HepG2 (cell line): ENCODE results near the gene RHBDD1. TPM values are rescaled to one million over a fixed set of nuclear protein-coding genes. Genes with fewer than 3 reads are reported as not detected.

ENCODE experiments used
- ATAC-seq: fragments of 200-7000 bp; cut with Tn5 transposase; 3 replicates; pipeline ENCODE4 v1.9.1; 2020; ENCODE audit warnings: mild to moderate bottlenecking, moderate library complexity
- BruUV-seq: library from RNA; stranded (reverse); fragments of 400-500 nt; replicated peaks from 2 replicates; lab custom pipeline; 2021; lab: Mats Ljungman, UMichigan
- CTCF ChIA-PET: fragments of 300-600 bp; formaldehyde crosslinking; extraction: SDS; loops from one replicate; lab custom pipeline; 2021; ENCODE audit warnings: low total read pairs, inconsistent platforms, low intra/inter-chr PET ratio; lab: Yijun Ruan, JAX
- POLR2A ChIA-PET: fragments of 350-600 bp; sonication (Branson Sonifier 250); formaldehyde crosslinking; loops from one replicate; lab custom pipeline; 2020; ENCODE audit warnings: antibody characterized with exemption, inconsistent platforms; lab: Yijun Ruan, JAX
- DNase-seq: peaks from one replicate; pipeline ENCODE4 v3.0.0-alpha.2; 2015; ENCODE audit warnings: low spot score
- FAIRE-seq: peaks from 3 replicates; lab custom pipeline; 2011; peaks lifted over from hg19 to GRCh38; lab: Jason Lieb, UNC
- H2AFZ ChIP-seq: one replicate; pipeline ENCODE4 v1.6.1; 2011; ENCODE audit warnings: low read length, inconsistent platforms
- H3K27ac ChIP-seq: fragments of 300-600 bp; 3 replicates; pipeline ENCODE4 v1.8.0; 2011; ENCODE audit warnings: mixed run types, mild to moderate bottlenecking, mixed read lengths, low read length, inconsistent platforms; ENCODE audit not compliant: insufficient read depth; ENCODE audit errors: extremely low read length
- H3K27me3 ChIP-seq, 2 experiments: fragments of 200-600 bp in 1 of 2; 2 replicates in 1 of 2; 3 replicates in 1 of 2; pipeline versions ENCODE4 v1.6.0 to v1.8.0; 2011; ENCODE audit warnings: low read length in 2 of 2, mild to moderate bottlenecking in 2 of 2, moderate library complexity in 2 of 2, inconsistent platforms in 1 of 2; ENCODE audit not compliant: insufficient read depth in 2 of 2, control insufficient read depth in 1 of 2
- H3K36me3 ChIP-seq, 2 experiments: fragments of 200-600 bp in 1 of 2; replicated peaks in 1 of 2; 2 replicates in 1 of 2; 3 replicates in 1 of 2; pipeline versions ENCODE4 v1.5.1 to v1.8.0; 2011; ENCODE audit warnings: low read length in 2 of 2, inconsistent platforms in 1 of 2; ENCODE audit not compliant: insufficient read depth in 2 of 2, control insufficient read depth in 1 of 2
- H3K4me1 ChIP-seq: 2 replicates; pipeline ENCODE4 v1.5.1; 2012; ENCODE audit warnings: low read length, inconsistent platforms; ENCODE audit not compliant: insufficient read depth
- H3K4me2 ChIP-seq: 2 replicates; pipeline ENCODE4 v1.6.0; 2011; ENCODE audit warnings: low read depth, low read length, inconsistent platforms
- H3K4me3 ChIP-seq, 3 experiments: fragments of 200-600 bp in 1 of 3; sonication (generic), shearing (Covaris generic) in 1 of 3; replicated peaks in 1 of 3; 2 replicates each; pipeline ENCODE4 v1.5.1; 2011 to 2016; ENCODE audit warnings: low read length in 3 of 3, inconsistent platforms in 2 of 3, low read depth in 2 of 3, mild to moderate bottlenecking in 2 of 3, control low read depth in 1 of 3, mixed read lengths in 1 of 3; ENCODE audit not compliant: insufficient read depth in 1 of 3
- H3K79me2 ChIP-seq: one replicate; pipeline ENCODE4 v1.6.1; 2011; ENCODE audit warnings: low read length, inconsistent platforms; ENCODE audit not compliant: insufficient read depth
- H3K9ac ChIP-seq: 2 replicates; pipeline ENCODE4 v1.6.0; 2011; ENCODE audit warnings: mild to moderate bottlenecking, low read depth, low read length, inconsistent platforms; ENCODE audit not compliant: insufficient read depth
- H3K9me3 ChIP-seq: 2 replicates; pipeline ENCODE4 v1.5.1; 2012; ENCODE audit warnings: mild to moderate bottlenecking, low read length
- H4K20me1 ChIP-seq: 2 replicates; pipeline ENCODE4 v1.6.0; 2011; ENCODE audit warnings: inconsistent platforms, mild to moderate bottlenecking, low read length, moderate library complexity; ENCODE audit not compliant: insufficient read depth
- HMGXB4 ChIP-seq, 2 experiments: sonication (generic) in 1 of 2; formaldehyde crosslinking in 1 of 2; IDR thresholded peaks; 2 replicates each; pipeline versions ENCODE4 v1.4.0 to v1.6.1; 2018 to 2020; ENCODE audit warnings: missing genetic modification reagents in 2 of 2, borderline replicate concordance in 1 of 2, low read depth in 1 of 2, mild to moderate bottlenecking in 1 of 2, missing biosample characterization in 1 of 2
- NFKBIZ ChIP-seq: IDR thresholded peaks from 2 replicates; pipeline ENCODE4 v1.6.1; 2018; ENCODE audit warnings: missing genetic modification reagents, missing compliant biosample characterization
- PATZ1 ChIP-seq: sonication (generic); formaldehyde crosslinking; IDR thresholded peaks from 2 replicates; pipeline ENCODE4 v1.4.0; 2020; ENCODE audit warnings: missing genetic modification reagents
- SKIL ChIP-seq: sonication (generic); formaldehyde crosslinking; IDR thresholded peaks from 2 replicates; pipeline ENCODE4 v1.8.0; 2022; ENCODE audit warnings: missing genetic modification reagents, mild to moderate bottlenecking, moderate library complexity, borderline replicate concordance
- TBL1XR1 ChIP-seq: fragments of 150-350 bp; IDR thresholded peaks from 2 replicates; pipeline ENCODE4 v1.6.1; 2014; ENCODE audit warnings: borderline replicate concordance, low read length; ENCODE audit not compliant: partially characterized antibody
- TFAP4 ChIP-seq: sonication (generic); IDR thresholded peaks from 2 replicates; pipeline ENCODE4 v1.6.1; 2016; ENCODE audit warnings: low read depth, borderline replicate concordance
- TIGD3 ChIP-seq: sonication (generic); formaldehyde crosslinking; IDR thresholded peaks from 2 replicates; pipeline ENCODE4 v1.5.1; 2020; ENCODE audit warnings: mild to moderate bottlenecking, missing genetic modification reagents, borderline replicate concordance
- ZC3H13 ChIP-seq: sonication (generic); formaldehyde crosslinking; IDR thresholded peaks from 2 replicates; pipeline ENCODE4 v1.8.1; 2023; ENCODE audit warnings: mild to moderate bottlenecking, missing genetic modification reagents, moderate library complexity
- ZNF564 ChIP-seq: sonication (generic); formaldehyde crosslinking; IDR thresholded peaks from 2 replicates; pipeline ENCODE4 v1.8.1; 2023; ENCODE audit warnings: mild to moderate bottlenecking, missing genetic modification reagents
- WGBS: methylation state at CpG from one replicate; pipeline ENCODE4 v1.1.6; 2017; ENCODE audit warnings: low lambda C conversion rate; 5-methylcytosine and 5-hydroxymethylcytosine counted together
- in situ Hi-C: cut with HindIII; loops from 2 replicates; pipeline ENCODE4 v1.10.0; 2017; ENCODE audit warnings: low pct_unique_long_range_greater_than_20kb; ENCODE audit not compliant: extremely low pct_ligation_motif_present
- intact Hi-C: fragments of 100-400 bp; cut with micrococcal nuclease; formaldehyde crosslinking; loops from one replicate; pipeline ENCODE4 v1.10.0; 2022; ENCODE audit not compliant: unreplicated experiment
- polyA plus RNA-seq, 8 experiments: library from polyadenylated mRNA; depleted of rRNA in 3 of 8; stranded (reverse) in 7 of 8; unstranded in 1 of 8; fragments of >200 nt; fragmentation: Illumina TruSeq in 4 of 8; extraction: Trizol in 4 of 8; gene quantifications; 2 replicates each; pipeline versions ENCODE4 v1.2.1 to v1.2.3, GENCODE V29; 2011 to 2016; ENCODE audit warnings: low read depth in 4 of 8, missing spikeins in 1 of 8, mixed read lengths in 1 of 8; ENCODE audit not compliant: insufficient read depth in 1 of 8
- total RNA-seq, 5 experiments: library from RNA; depleted of rRNA; stranded (reverse); fragments of >200 nt; fragmentation: Illumina TruSeq; extraction: Trizol; gene quantifications; 2 replicates each; pipeline ENCODE4 v1.2.3, GENCODE V29; 2016; ENCODE audit warnings: low read depth in 1 of 5

Gene RHBDD1
- total and polyA plus RNA-seq, 2 of the 13 experiments (the other 11 are each of a cell fraction or from before 2014, with no cell fraction given), result 8.2 to 9.5 TPM

GRCh38 chr2:226898121-226898520 lies 62.3 kb downstream of the RHBDD1 start:
- intact Hi-C loops (no loop called here), in situ Hi-C loops (no loop called here)
- 71% methylated on average over 4 of the region's 4 CpGs for WGBS
- no TSS peak for BruUV-seq
- no peak overlapping the region for H3K4me3 ChIP-seq
- H3K4me2 ChIP-seq, result no peak overlapping the region
- FAIRE-seq (no peak), DNase-seq (no peak), ATAC-seq (no peak)
- no peak overlapping the region for H2AFZ ChIP-seq
- H3K36me3 ChIP-seq, result no peaks in the 10 kb centered on the region
- no peaks in the 10 kb centered on the region for H3K9me3 ChIP-seq
- ChIA-PET CTCF (no interaction called here), POLR2A (no interaction called here)
- H3K27ac ChIP-seq, result no peak overlapping the region
- TF ChIP-seq HMGXB4 (CRISPR knock-in tag; IDR thresholded peaks at IDR 0.05; ENCODE audit: borderline replicate concordance in 1 of 2, low read depth in 1 of 2) (no peak), SKIL (CRISPR knock-in tag) (no peak), TBL1XR1 (no peak)
- no peaks in the 10 kb centered on the region for H3K79me2 ChIP-seq
- no peaks in the 10 kb centered on the region for H3K27me3 ChIP-seq
- H3K9ac ChIP-seq, result no peak overlapping the region
- no peaks in the 10 kb centered on the region for H3K4me1 ChIP-seq
- H4K20me1 ChIP-seq, result no peaks in the 10 kb centered on the region

GRCh38 chr2:226898897-226899296 lies 63.0 kb downstream of the RHBDD1 start:
- ATAC-seq (no peak), DNase-seq (no peak), FAIRE-seq (no peak)
- no TSS peak for BruUV-seq
- ChIA-PET POLR2A (no interaction called here), CTCF (no interaction called here)
- no peak overlapping the region for H3K27ac ChIP-seq
- 57% methylated on average over 3 of the region's 3 CpGs for WGBS
- intact Hi-C loops, result no loop called here
- H3K9me3 ChIP-seq, result no peaks in the 10 kb centered on the region
- H3K79me2 ChIP-seq, result no peaks in the 10 kb centered on the region
- H2AFZ ChIP-seq, result no peak overlapping the region
- H3K4me2 ChIP-seq, result no peak overlapping the region
- no peaks in the 10 kb centered on the region for H3K36me3 ChIP-seq
- no peak overlapping the region for H3K4me3 ChIP-seq
- no peak overlapping the region for H3K9ac ChIP-seq
- no peaks in the 10 kb centered on the region for H3K27me3 ChIP-seq
- in situ Hi-C loops, result no loop called here
- no peaks in the 10 kb centered on the region for H3K4me1 ChIP-seq
- H4K20me1 ChIP-seq, result no peaks in the 10 kb centered on the region
- TF ChIP-seq NFKBIZ, result no peak
- no peak for TF ChIP-seq TFAP4
- TF ChIP-seq ZC3H13, result no peak
- no peak for TF ChIP-seq PATZ1 (CRISPR knock-in tag)
- TF ChIP-seq ZNF564 (CRISPR knock-in tag), result no peak
- no peak for TF ChIP-seq TIGD3 (CRISPR knock-in tag)
